Cerebellar nuclear complex (tissue), 1 donor: ENCODE measurements around the gene CYBRD1.
"Not testable (repeated sequence)": the region's sequence is repeated elsewhere in the genome, so short reads cannot be mapped to it uniquely, and the experiment has no call there.

Experiments used
- DNase-seq, 2 experiments: peaks; one replicate each; lab custom pipeline; 2025; lab: John Stamatoyannopoulos, UW

Gene CYBRD1, protein sequence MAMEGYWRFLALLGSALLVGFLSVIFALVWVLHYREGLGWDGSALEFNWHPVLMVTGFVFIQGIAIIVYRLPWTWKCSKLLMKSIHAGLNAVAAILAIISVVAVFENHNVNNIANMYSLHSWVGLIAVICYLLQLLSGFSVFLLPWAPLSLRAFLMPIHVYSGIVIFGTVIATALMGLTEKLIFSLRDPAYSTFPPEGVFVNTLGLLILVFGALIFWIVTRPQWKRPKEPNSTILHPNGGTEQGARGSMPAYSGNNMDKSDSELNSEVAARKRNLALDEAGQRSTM

DNA sequence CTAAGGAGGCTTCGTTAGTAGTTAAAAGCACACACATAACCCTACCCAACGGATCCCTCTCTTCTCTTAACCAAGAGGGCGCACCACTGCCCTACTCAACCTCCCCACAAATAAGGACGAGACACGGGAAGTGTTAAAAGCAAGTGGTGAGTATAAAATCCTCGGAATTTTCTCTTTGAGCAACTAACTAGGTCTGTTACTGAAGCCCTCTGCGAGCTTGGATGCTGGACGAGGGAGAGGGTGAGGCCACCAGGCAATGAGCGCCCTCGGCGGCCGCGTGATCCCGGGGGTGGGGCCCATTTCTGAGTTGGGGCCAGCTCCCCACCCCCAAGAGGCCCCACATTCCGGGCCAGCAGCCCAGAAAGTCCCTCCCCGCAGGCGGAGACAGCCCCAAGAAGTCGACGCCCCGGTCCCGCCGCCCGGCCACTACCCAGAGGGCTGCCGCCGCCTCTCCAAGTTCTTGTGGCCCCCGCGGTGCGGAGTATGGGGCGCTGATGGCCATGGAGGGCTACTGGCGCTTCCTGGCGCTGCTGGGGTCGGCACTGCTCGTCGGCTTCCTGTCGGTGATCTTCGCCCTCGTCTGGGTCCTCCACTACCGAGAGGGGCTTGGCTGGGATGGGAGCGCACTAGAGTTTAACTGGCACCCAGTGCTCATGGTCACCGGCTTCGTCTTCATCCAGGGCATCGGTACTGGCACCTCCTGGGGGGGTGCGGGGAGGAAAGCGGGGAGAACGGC is at the start of gene CYBRD1:
CYBRD1 (plus strand) TSS at position 423 of the 736 bp plus-strand sequence; CDS start at position 495, 72 bp downstream.
- no peak for DNase-seq

DNA sequence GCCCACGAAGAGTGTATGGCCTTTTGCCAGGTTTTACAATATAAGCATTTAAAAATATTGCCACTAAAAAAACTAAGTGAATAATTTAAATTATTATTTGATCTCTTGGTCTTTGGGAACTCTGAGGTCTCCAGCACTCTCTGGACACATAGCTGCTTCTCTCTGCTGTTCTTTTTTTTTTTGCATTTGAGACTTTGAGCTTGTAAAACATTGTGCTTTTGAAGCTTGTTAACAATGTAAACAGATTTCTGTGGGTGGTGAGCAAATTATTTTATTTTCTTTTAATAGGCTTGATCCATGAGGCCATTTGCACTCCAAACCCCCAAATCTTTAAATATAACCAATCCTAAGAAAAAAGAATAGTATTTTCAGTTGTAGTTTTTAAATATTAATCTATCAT is 46.3 kb upstream of the CYBRD1 start:
- no peak for DNase-seq

DNA sequence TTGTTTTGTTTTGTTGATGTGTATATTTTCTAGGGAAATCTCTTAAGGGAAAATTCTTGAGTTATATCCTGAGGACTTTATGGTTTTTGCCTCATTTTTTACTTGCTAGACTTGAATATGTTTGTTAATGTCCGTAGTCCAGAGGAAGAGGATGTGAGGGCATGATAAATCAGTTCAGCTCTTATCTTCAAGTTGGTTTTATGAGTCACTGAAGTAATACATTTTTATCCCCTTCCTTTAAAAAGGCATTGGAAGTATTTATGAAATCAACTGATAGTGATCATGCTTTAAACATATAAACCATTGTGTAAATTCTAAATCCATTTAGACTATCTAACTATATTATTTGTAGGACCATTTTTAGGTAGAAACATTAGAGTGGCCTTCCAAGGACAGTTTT is 43.9 kb upstream of the CYBRD1 start:
- no peak for DNase-seq

DNA sequence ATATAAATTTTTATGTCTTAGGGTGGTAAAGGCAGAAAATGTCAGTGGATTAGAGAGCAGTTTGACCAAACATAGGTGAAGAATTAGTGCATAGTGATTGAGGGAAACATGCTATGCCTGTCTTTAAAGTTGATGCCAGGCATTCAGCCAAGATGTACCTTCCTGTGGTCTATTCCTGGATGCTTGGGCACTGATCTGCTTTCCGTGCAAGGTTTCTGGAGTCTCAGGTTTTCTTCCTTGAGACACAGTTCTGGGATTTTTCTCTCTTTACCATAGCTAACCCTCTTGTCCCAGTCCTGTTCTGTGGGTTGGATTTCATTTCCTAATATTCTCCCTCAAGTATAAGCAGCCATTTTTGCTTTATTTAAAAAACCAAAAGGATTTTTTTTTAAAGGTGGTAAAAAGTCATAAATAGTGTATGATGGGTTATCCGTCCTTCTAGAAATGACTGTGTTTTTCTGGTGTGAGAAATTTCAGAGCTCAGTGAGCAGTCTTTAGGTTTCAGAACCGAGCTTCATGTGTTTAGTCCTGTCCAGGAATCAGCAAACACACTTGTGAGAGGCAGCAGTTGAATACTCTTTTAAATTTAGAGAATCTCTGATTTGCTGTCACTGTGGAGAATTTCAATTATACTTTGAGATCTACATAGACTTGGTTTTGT is 43.0 kb upstream of the CYBRD1 start:
- DNase-seq = no peak

DNA sequence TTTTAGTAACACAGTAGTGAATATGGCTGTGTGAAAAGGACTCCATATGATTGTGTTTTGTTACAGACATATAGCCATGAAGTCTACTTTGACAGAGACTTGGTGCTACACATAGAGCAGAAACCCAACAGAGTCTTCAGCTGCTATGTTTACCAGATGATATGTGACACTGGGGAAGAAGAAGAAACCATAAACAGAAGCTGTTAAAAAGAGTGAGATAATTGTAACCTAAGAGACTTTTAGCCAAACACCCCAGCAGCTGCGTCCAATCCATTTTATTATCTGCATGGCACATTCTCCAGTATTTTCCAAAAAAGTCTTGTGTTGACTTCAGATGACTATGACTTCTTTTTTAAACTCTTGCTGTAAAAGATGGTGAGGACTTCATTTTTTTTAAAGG is 41.4 kb upstream of the CYBRD1 start:
- no peak for DNase-seq

DNA sequence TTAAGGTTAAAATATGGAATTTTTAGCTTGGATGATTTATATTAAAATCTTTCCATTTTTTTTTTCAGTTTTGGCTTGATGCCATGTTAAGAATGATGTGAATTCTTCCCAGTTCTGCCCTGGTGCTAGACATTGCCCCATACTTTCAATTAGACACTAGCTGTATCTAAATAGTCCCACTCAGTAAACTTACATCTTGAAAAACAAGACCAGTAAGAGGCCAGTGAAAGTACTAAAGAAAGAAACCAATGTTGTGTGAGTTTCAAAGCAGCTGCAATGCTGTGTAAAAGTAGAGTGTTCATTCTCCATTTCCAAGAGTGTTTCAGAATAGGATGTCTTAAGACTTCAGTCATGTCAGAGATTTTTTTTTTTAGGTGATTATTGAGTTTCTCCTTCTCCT is 40.0 kb upstream of the CYBRD1 start:
- DNase-seq = no peak

DNA sequence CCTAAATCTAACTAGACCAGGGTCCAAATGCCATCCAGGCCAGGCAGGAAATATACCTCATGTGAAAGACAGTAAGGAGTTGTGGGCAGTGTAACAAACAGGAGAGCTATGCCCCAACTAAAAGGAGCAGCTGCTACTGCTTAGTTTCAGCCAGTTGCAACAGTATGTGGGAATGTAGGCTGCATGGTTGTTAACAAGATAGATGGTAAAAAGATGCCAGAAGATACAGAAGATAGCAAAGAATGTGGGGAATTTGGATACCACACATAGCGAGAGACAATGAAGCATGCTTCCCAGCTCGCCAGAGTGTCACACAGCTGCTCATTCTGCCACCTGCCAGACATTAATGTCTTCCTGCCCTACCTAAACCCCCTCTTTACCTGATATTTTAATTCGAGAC is 39.4 kb upstream of the CYBRD1 start:
- DNase-seq = no peak

DNA sequence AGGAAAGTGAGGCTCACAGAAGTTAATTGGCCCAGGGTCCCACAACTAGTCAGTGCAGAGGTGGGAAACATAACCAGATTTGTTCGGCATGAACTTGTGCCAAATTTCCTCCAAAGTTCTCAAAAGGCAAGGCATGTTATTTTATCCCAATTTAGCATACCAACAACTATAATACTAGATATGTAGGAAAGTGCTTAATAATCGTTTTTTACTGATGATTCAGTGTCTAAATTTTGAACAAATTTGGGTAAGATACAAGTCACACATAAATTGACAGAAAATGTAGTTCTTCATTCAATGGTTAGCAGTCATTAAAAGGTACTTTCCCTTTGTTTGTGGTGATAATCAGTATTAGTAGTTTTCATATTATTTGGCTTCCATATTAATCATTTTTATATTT is 38.5 kb upstream of the CYBRD1 start:
- no peak for DNase-seq

DNA sequence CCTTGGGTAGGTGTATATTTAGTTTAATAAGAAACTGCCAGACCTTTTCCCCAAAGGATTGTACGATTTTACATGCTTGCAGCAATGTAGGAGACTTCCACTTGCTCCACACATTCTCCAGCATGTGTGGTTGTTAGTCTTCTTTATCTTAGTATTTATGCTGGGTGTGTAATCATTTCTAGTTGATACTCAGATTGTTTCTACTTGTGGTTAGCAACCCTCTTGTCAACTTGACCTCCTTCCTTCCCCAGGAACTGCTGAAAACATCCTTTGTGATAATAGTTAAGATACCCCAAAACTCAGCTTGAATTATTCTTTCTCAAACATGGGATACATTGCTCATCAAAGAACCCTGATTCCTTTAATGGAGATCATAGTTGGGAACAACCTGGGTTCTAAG is 37.2 kb upstream of the CYBRD1 start:
- DNase-seq = no peak

DNA sequence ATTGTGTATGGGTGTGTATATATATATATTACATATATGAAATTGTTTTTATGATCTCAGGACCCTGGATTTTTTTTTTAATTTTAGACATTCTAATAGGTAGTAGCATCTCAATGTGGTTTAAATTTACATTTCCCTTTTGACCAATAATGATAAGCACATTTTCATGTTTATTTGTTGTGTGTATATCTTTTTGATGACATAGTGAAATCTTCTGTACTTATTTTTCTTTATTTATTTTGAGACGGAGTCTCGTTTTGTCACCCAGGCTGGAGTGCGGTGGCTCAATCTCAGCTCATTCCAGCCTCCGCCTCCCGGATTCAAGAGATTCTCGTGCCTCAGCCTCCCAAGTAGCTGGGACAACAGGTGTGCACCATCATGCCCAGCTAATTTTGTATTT is 35.1 kb upstream of the CYBRD1 start:
- DNase-seq = no peak

DNA sequence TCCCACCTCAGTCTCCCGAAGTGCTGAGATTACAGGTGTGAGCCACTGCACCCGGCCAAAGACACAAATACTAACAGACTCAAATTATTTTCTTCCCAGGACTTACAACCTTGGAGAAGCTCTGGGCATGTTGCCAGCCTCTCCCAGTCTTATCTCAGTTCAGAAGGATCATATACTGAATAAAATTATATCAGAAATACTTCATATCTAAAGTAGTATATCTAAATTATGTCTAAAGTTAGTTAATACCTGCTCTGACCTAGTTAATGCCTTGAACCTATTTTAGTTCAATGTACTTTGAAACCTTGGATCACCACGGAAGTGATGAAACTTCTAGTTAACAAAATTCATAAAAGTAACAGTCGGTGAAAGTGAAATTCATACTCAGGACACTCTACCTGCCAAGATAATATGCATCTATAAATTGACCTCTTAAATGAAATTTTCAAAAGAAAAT is 34.4 kb upstream of the CYBRD1 start:
- no peak for DNase-seq

DNA sequence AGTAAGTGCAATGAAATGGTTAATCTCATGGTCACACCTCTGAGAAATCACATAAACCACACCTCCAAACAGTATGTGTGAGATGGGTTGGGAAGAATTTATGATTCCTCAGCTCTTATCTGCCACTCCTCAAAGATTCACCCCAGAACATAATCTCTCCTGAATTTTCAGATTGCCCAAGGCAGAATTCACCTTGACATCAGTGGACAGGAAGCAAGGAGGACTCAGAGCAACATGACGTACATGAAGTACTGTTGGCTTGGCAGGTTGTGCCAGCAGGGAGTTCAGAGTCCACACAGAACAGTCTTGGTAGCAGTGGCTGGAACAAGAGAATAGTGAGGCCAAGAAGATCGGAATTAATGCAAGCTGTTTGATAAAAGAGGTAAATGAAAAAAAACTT is 31.7 kb upstream of the CYBRD1 start:
- DNase-seq = no peak

DNA sequence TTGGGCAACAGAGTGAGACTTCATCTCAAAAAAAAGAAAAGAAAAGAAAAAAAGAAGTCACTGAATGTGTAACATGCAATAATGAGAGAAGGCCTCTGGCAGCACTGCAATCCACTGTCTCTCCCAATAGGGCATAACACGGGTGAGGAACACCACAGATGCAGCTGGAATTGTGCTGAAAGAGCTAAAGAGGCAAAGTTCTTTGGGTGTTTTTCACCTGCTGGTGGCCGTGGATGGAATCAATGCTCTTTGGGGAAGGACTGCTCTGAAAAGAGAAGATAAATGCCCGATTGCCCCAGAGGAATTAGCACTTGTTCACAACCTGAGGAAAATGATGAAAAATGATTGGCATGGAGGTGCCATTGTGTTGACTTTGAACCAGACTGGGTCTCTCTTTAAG is 31.0 kb upstream of the CYBRD1 start:
- DNase-seq = no peak

DNA sequence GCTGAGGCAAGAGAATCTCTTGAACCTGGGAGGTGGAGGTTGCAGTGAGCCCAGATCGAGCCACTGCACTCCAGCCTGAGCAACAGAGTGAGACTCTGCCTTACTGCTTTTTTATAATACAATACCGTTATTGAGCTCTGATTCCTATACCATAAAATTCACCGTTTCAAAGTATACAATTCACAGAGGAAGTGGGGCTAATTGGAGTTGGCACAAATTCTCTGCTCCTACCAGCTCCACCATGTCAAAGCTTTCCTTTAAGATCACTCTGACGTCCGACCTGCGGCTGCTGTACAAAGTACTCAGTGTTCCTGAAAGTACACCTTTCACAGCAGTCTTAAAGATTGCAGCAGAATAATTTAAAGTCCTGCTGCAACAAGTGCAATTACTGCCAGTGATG is 29.6 kb upstream of the CYBRD1 start:
- no peak for DNase-seq

DNA sequence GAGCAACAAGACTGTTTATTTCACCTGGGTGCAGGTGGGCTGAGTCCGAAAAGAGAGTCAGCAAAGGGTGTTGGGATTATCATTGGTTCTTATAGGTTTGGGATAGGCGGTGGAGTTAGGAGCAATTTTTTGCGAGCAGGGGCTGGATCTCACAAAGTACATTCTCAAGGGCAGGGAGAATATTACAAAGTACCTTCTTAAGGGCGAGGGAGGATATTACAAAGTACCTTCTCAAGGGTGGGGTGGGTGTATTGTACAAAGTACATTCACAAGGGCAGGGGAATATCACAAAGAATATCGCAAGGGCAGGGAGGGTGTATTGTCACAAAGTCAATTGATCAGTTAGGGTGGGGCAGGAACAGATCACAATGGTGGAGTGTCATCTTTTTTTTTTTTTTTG is 24.6 kb upstream of the CYBRD1 start:
- not testable (repeated sequence) for DNase-seq

DNA sequence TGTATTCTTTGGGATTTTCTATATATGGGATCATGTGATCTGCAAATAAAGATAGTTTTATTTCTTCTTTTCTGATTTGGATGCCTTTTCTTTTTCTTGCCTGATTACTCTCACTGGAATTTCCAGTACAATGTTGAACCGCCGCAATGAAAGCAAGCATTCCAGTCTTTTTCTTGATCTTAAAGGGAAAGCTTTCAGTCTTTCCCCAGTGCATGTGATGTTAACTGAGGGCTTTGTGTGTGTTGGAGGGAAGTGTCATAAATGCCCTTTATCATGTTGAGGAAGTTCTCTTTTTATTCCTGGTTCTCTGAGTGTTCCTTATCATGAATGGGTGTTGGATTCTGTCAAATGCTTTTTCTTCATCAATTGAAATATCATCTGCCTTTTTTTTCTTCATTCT is 16.9 kb upstream of the CYBRD1 start:
- no peak for DNase-seq

DNA sequence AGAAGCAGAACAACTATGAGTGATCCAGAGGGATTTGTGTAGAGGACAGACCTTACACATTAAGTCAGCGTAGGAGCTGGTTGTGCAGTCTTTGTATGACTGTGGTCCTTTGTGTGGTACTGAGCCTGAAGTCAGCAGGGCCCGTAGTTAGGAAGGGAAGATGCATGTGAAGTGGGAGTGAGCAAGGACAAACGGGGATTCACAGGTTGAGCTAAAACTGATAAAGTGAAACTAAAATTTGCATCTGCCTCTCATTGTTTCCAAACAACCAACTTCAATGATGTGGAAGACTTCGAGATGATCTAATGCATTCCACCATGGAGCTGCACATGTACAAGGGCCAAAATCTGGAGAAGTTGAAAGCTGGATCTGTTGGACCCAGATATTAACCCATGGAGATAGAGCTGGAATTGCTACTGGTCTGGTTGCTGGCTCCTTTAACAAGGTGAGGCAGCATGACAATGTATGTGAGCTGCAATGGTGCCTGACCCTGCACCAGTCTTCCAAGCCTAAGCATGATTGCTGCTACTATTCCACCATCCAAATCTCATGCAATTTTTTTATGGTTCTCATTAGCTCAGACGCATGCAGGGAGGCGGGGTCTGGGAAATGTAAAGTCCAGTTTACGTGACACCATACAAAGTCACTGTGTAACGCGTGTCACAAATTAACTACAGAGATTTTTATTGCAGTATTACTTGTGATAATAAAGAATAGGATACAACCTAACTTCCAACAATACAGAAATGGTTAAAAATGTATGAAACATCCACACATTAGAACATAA is 12.1 kb upstream of the CYBRD1 start:
- DNase-seq = no peak

DNA sequence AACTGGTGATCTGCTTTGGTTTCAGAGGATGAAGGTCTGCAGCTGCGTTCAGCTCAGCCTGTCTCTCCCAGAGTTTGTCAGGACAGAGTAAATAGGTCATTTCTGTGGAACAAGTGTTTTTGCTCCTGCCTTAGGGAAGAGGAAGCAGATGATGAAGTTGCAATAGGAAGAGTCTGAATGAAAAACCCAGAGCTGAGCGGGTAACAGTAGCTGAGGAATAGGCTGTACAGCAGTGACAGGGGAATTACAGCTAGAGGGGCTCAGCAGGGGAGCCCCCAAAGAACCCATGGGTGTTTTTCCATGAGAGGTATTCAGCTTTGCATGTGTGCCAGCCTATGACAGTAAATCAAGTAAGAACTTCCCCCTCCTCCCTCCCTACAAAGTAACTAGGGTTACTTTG is 10.3 kb upstream of the CYBRD1 start:
- DNase-seq = no peak

DNA sequence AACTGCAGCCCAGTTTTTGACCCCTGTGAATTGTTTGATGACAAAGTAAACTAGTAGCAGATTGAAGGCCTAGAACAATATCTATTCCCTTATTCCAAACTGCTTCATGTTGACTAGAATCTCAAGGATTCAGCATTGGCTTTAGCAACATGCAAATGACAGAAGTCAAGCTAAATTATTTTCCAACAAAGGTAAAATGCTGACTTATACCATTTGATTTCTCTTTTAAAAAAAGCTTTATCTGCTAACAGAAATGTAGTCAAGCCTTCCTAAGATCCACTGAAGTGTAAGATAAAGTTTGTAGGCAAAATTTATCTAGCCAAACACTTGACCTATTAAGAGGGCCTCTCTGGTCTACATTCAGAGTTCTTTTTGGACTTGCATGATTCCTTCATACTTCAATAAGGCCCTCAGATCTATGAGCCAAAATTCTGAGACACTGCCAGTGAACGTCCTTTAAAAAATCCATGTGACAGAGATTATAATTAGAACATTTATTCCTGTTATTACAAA is 9.5 kb upstream of the CYBRD1 start:
- DNase-seq = no peak

DNA sequence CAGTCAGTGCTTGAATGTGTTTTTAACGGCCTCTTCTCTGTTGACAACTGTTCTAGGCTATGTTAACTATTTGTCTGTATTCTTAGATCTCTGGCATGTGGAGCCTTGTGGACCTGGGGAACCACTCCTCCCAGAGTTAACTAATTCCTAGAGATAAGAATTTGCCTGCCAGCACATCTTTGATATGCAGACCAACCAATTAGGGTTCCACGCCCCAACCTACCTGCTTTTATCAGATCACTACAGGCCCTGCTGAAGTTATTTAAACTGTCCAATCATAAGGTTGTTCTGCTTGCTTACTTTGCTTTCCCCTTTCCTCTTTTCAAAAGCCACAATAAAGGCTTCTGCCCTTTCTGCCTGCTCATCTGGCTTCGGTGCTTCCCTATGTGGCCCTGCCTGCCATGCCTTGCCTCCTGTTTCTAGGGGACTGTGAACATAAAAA is 8.5 kb upstream of the CYBRD1 start:
- no peak for DNase-seq

DNA sequence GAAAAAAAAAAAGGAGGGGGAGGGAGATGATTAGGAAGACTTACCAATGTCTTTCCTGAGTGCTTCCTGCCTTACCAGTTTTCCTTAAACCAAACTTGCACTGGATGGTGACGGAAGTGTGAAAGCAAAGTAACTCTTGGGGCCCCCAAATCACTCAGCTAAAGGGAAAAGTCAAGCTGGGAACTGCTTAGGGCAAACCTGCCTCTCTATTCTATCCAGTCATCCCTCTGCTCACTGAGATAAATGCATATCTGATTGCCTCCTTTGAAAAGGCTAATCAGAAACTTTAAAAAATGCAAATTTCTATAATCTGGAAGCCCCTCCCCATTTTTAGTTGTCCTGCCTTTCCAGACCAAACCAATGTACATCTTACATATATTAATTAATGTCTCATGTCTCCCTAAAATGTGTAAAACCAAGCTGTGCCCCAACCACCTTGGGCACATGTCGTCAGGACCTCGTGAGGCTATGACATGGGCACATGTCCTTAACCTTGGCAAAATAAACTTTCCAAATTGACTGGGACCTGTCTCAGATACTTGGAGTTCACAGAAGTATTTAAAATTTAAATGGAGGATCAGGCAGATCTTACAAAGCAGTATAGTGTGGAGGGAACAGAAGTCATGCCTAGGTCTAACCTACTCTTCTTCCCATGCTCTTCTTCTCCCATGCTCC is 7.2 kb upstream of the CYBRD1 start:
- no peak for DNase-seq
